ENCODE results near the gene ALDH1B1. TPM values are rescaled to one million over a fixed set of nuclear protein-coding genes. Genes with fewer than 3 reads are reported as not detected.

ALDH1B1 gene
- total RNA-seq, 2 donors from 2014 or later = 47.7 to 59.9 TPM

- Mint-ChIP-seq H3K4me3 (no peak overlapping the region), H3K9me3 (no peaks in the 10 kb centered on the region), H3K27me3 (ENCODE audit: insufficient read depth) (no peaks in the 10 kb centered on the region), H3K4me1 (peaks cover 9% of the 10 kb centered on the region), H3K36me3 (ENCODE audit: low read depth) (no peaks in the 10 kb centered on the region), H3K27ac (no peak overlapping the region)
- Histone ChIP-seq H3K27ac (ENCODE audit: low read depth, low read length) (no peak overlapping the region), H3K27me3 (ENCODE audit: control insufficient read depth, insufficient read depth, low read length, poor library complexity, severe bottlenecking) (no peaks in the 10 kb centered on the region), H3K9me3 (ENCODE audit: control insufficient read depth, low read length) (no peaks in the 10 kb centered on the region), H3K4me3 (ENCODE audit: low read length) (no peak overlapping the region), H3K36me3 (ENCODE audit: control insufficient read depth, insufficient read depth, low read length) (no peaks in the 10 kb centered on the region), H3K4me1 (ENCODE audit: control insufficient read depth, insufficient read depth, low read length) (no peaks in the 10 kb centered on the region), H3K9ac (ENCODE audit: extremely low read depth, low read length, poor library complexity, severe bottlenecking) (no peak overlapping the region)
- DNase-seq = no peak
- WGBS, 2 experiments (ENCODE audit: insufficient coverage in 1 of 2, insufficient read length in 1 of 2) = 86 to 88% methylated on average over 5 to 8 of the region's 8 CpGs
- no peak for TF ChIP-seq CTCF (conservative IDR thresholded peaks at IDR 0.05)
Measured at GRCh38 chr9:38442473-38443096, 50.1 kb downstream of the ALDH1B1 start.

GRCh38 chr9:38443181-38443580, 50.7 kb downstream of the ALDH1B1 start:
- no peak overlapping the region for H3K27ac Mint-ChIP-seq

GRCh38 chr9:38443597-38443996, 51.1 kb downstream of the ALDH1B1 start:
- Histone ChIP-seq H3K27me3 (ENCODE audit: control insufficient read depth, insufficient read depth, low read length, poor library complexity, severe bottlenecking) (no peaks in the 10 kb centered on the region), H3K27ac (ENCODE audit: low read depth, low read length) (no peak overlapping the region), H3K4me1 (ENCODE audit: control insufficient read depth, insufficient read depth, low read length) (no peaks in the 10 kb centered on the region), H3K9me3 (ENCODE audit: control insufficient read depth, low read length) (no peaks in the 10 kb centered on the region), H3K9ac (ENCODE audit: extremely low read depth, low read length, poor library complexity, severe bottlenecking) (no peak overlapping the region), H3K4me3 (ENCODE audit: low read length) (no peak overlapping the region), H3K36me3 (ENCODE audit: control insufficient read depth, insufficient read depth, low read length) (no peaks in the 10 kb centered on the region)
- H3K36me3 Mint-ChIP-seq (ENCODE audit: low read depth) = no peaks in the 10 kb centered on the region
- H3K4me1 Mint-ChIP-seq = peaks cover 9% of the 10 kb centered on the region
- no peak overlapping the region for H3K27ac Mint-ChIP-seq
- no peak for TF ChIP-seq CTCF (conservative IDR thresholded peaks at IDR 0.05)
- no peak overlapping the region for H3K4me3 Mint-ChIP-seq
- H3K9me3 Mint-ChIP-seq = no peaks in the 10 kb centered on the region
- H3K27me3 Mint-ChIP-seq (ENCODE audit: insufficient read depth) = no peaks in the 10 kb centered on the region
- no peak for DNase-seq
- 68 to 90% methylated on average over 2 of the region's 2 CpGs for WGBS, 2 experiments (ENCODE audit: insufficient coverage in 1 of 2, insufficient read length in 1 of 2)

More at GRCh38 chr9:38443181-38443580, 50.7 kb downstream of the ALDH1B1 start:
- Histone ChIP-seq H3K4me1 (ENCODE audit: control insufficient read depth, insufficient read depth, low read length) (no peaks in the 10 kb centered on the region), H3K4me3 (ENCODE audit: low read length) (no peak overlapping the region), H3K9me3 (ENCODE audit: control insufficient read depth, low read length) (no peaks in the 10 kb centered on the region), H3K27me3 (ENCODE audit: control insufficient read depth, insufficient read depth, low read length, poor library complexity, severe bottlenecking) (no peaks in the 10 kb centered on the region), H3K9ac (ENCODE audit: extremely low read depth, low read length, poor library complexity, severe bottlenecking) (no peak overlapping the region), H3K36me3 (ENCODE audit: control insufficient read depth, insufficient read depth, low read length) (no peaks in the 10 kb centered on the region), H3K27ac (ENCODE audit: low read depth, low read length) (no peak overlapping the region)
- Mint-ChIP-seq H3K4me3 (no peak overlapping the region), H3K9me3 (no peaks in the 10 kb centered on the region), H3K4me1 (peaks cover 9% of the 10 kb centered on the region), H3K27me3 (ENCODE audit: insufficient read depth) (no peaks in the 10 kb centered on the region), H3K36me3 (ENCODE audit: low read depth) (no peaks in the 10 kb centered on the region)
- WGBS, 2 experiments (ENCODE audit: insufficient coverage in 1 of 2, insufficient read length in 1 of 2) = 87 to 94% methylated on average over 6 to 7 of the region's 7 CpGs
- DNase-seq = no peak
- no peak for TF ChIP-seq CTCF (conservative IDR thresholded peaks at IDR 0.05)
